GM19043 (cell line): ENCODE data around the gene RELN.
"Not testable (repeated sequence)": the region's sequence is repeated elsewhere in the genome, so short reads cannot be mapped to it uniquely, and the experiment has no call there.

Experiments
- ATAC-seq: cut with Tn5 transposase; IDR thresholded peaks from one replicate; pipeline ENCODE4 v1.9.1; 2021; ENCODE audit warnings: low read depth; ENCODE audit not compliant: unreplicated experiment

Gene RELN

GRCh38 chr7:103989200-103989784, at the start of gene RELN:
Gene RELN (minus strand): TSS chr7:103989658. CDS start chr7:103989356, 302 bp downstream.
- ATAC-seq, result no peak

- no peak for ATAC-seq
Observed at GRCh38 chr7:104038136-104038535, 48.7 kb upstream of the RELN start.

GRCh38 chr7:104036889-104037288, 47.4 kb upstream of the RELN start:
- not testable (repeated sequence) for ATAC-seq

GRCh38 chr7:104035351-104035750, 45.9 kb upstream of the RELN start:
- no peak for ATAC-seq

GRCh38 chr7:104034679-104035078, 45.2 kb upstream of the RELN start:
- ATAC-seq, result no peak

GRCh38 chr7:104033837-104034236, 44.4 kb upstream of the RELN start:
- no peak for ATAC-seq

GRCh38 chr7:104032486-104032885, 43.0 kb upstream of the RELN start:
- ATAC-seq, result no peak

GRCh38 chr7:104029765-104030164, 40.3 kb upstream of the RELN start:
- no peak for ATAC-seq

- ATAC-seq, result no peak
Observed at GRCh38 chr7:104024632-104025031, 35.2 kb upstream of the RELN start.

- ATAC-seq, result no peak
Observed at GRCh38 chr7:104023100-104023499, 33.6 kb upstream of the RELN start.

GRCh38 chr7:104018425-104018824, 29.0 kb upstream of the RELN start:
- ATAC-seq, result no peak

GRCh38 chr7:104017001-104017400, 27.5 kb upstream of the RELN start:
- ATAC-seq, result no peak

GRCh38 chr7:104012835-104013234, 23.4 kb upstream of the RELN start:
- no peak for ATAC-seq

GRCh38 chr7:104011829-104012228, 22.4 kb upstream of the RELN start:
- ATAC-seq, result no peak

- no peak for ATAC-seq
Observed at GRCh38 chr7:104010052-104010909, 20.8 kb upstream of the RELN start.

- ATAC-seq, result no peak
Observed at GRCh38 chr7:104008107-104008506, 18.6 kb upstream of the RELN start.

- ATAC-seq, result no peak
Observed at GRCh38 chr7:104007614-104008013, 18.2 kb upstream of the RELN start.

- ATAC-seq, result no peak
Observed at GRCh38 chr7:104005197-104005596, 15.7 kb upstream of the RELN start.

- peak; percentile 85 for ATAC-seq
Observed at GRCh38 chr7:103996639-103997038, 7.2 kb upstream of the RELN start.

GRCh38 chr7:103996017-103996551, 6.6 kb upstream of the RELN start:
- no peak for ATAC-seq

GRCh38 chr7:103995554-103995953, 6.1 kb upstream of the RELN start:
- no peak for ATAC-seq

- ATAC-seq, result no peak
Observed at GRCh38 chr7:103993551-103993950, 4.1 kb upstream of the RELN start.
